ENCODE results near the gene CCR9. TPM values are rescaled to one million over a fixed set of nuclear protein-coding genes. Genes with fewer than 3 reads are reported as not detected.

CCR9 gene
- total RNA-seq, 2 experiments from 2014 or later = 0.32 TPM; not detected in 1

- Histone ChIP-seq H3K4me2 (ENCODE audit: low read length) (no peak overlapping the region), H2AFZ (ENCODE audit: low read length) (no peak overlapping the region), H3K4me1 (ENCODE audit: insufficient read depth, low read length, poor library complexity, severe bottlenecking) (peaks cover 15% of the 10 kb centered on the region), H3K79me2 (ENCODE audit: insufficient read depth, low read depth, low read length) (no peaks in the 10 kb centered on the region), H3K4me3 (ENCODE audit: low read depth, low read length, poor library complexity, severe bottlenecking) (no peak overlapping the region), H3K36me3 (ENCODE audit: insufficient read depth, low read length) (no peaks in the 10 kb centered on the region), H3K9me3 (ENCODE audit: low read length) (0 out of 2 replicates have a peak, but pooled peaks cover 5% of the 10 kb centered on the region), H3K27ac (ENCODE audit: low read depth, low read length, poor library complexity, severe bottlenecking) (no peak overlapping the region), H4K20me1 (ENCODE audit: insufficient read depth, low read length) (no peaks in the 10 kb centered on the region), H3K9me2 (ENCODE audit: insufficient read depth, low read length) (no peaks in the 10 kb centered on the region)
- intact Hi-C loops (cut with micrococcal nuclease; ENCODE audit: unreplicated experiment) = no loop called here
- DNase-seq (ENCODE audit: low spot score) = no peak
- BruUV-seq (replicated peaks) = no TSS peak
- POLR2A ChIA-PET = interaction anchor here (1.0 kb wide), 1 partner anchor 17 kb away, joined by 3 read pairs; no protein-coding TSS in a partner anchor
- TF ChIP-seq EZH2phosphoT487 (IDR thresholded peaks at IDR 0.05; ENCODE audit: borderline replicate concordance, low read depth, low read length) = no peak
- no peak for TF ChIP-seq CTCF (conservative IDR thresholded peaks at IDR 0.05; ENCODE audit: low read length)
- CTCF ChIA-PET (ENCODE audit: unreplicated experiment) = no interaction called here
Observed at GRCh38 chr3:45887759-45888511, 1.6 kb downstream of the CCR9 start.

- H2AFZ ChIP-seq (ENCODE audit: low read length) = peak overlapping the region; percentile 6; the same call in 1 of the 2 replicates
- no peaks in the 10 kb centered on the region for H4K20me1 ChIP-seq (ENCODE audit: insufficient read depth, low read length)
- TF ChIP-seq EZH2phosphoT487 (IDR thresholded peaks at IDR 0.05; ENCODE audit: borderline replicate concordance, low read depth, low read length) = no peak
- TF ChIP-seq CTCF (conservative IDR thresholded peaks at IDR 0.05; ENCODE audit: low read length) = no peak
- intact Hi-C loops (cut with micrococcal nuclease; ENCODE audit: unreplicated experiment) = no loop called here
- ChIA-PET CTCF (ENCODE audit: unreplicated experiment) (no interaction called here), POLR2A (interaction anchor here (0.6 to 0.9 kb wide), 2 partner anchors 27 to 656 kb away, joined by 3 to 4 read pairs; no protein-coding TSS in a partner anchor)
- BruUV-seq (replicated peaks) = no TSS peak
- H3K4me1 ChIP-seq (ENCODE audit: insufficient read depth, low read length, poor library complexity, severe bottlenecking) = peaks cover 15% of the 10 kb centered on the region
- peak overlapping the region; percentile 22 for H3K4me2 ChIP-seq (ENCODE audit: low read length)
- H3K27ac ChIP-seq (ENCODE audit: low read depth, low read length, poor library complexity, severe bottlenecking) = peak overlapping the region; percentile 18
- H3K9me3 ChIP-seq (ENCODE audit: low read length) = 0 out of 2 replicates have a peak, but pooled peaks cover 5% of the 10 kb centered on the region
- peak; percentile 47 for DNase-seq (ENCODE audit: low spot score)
- no peaks in the 10 kb centered on the region for H3K79me2 ChIP-seq (ENCODE audit: insufficient read depth, low read depth, low read length)
- H3K9me2 ChIP-seq (ENCODE audit: insufficient read depth, low read length) = no peaks in the 10 kb centered on the region
- no peak overlapping the region for H3K4me3 ChIP-seq (ENCODE audit: low read depth, low read length, poor library complexity, severe bottlenecking)
- H3K36me3 ChIP-seq (ENCODE audit: insufficient read depth, low read length) = no peaks in the 10 kb centered on the region
Observed at GRCh38 chr3:45889337-45889736, 3.0 kb downstream of the CCR9 start.

DNA sequence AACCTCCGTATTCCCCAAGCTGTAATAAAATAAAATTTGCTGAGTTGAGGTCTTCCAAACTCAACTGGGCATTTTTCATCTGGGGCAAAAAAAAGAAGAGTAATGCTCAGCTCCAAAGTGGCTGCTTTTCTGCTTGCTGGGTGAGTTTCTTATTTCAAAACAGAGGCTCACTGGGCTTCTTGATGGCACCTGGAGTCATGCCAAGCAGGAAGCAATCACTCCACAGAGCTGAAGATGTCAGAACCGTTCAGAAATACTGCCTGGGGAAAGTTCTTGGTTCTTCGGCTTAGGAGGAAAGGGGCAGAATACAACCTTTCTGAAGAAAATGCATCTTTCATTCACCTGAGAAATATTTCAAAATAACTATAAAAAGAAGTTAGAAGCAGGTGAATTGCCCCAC, 4.1 kb downstream of the CCR9 start:
- Histone ChIP-seq H3K36me3 (ENCODE audit: insufficient read depth, low read length) (no peaks in the 10 kb centered on the region), H3K27ac (ENCODE audit: low read depth, low read length, poor library complexity, severe bottlenecking) (no peak overlapping the region), H3K79me2 (ENCODE audit: insufficient read depth, low read depth, low read length) (no peaks in the 10 kb centered on the region), H4K20me1 (ENCODE audit: insufficient read depth, low read length) (no peaks in the 10 kb centered on the region), H3K4me2 (ENCODE audit: low read length) (peak overlapping the region; percentile 53), H3K9me3 (ENCODE audit: low read length) (0 out of 2 replicates have a peak, but pooled peaks cover 5% of the 10 kb centered on the region), H3K4me1 (ENCODE audit: insufficient read depth, low read length, poor library complexity, severe bottlenecking) (peaks cover 15% of the 10 kb centered on the region), H2AFZ (ENCODE audit: low read length) (peak overlapping the region; percentile 86), H3K9me2 (ENCODE audit: insufficient read depth, low read length) (no peaks in the 10 kb centered on the region), H3K4me3 (ENCODE audit: low read depth, low read length, poor library complexity, severe bottlenecking) (peak overlapping the region; percentile 16)
- ChIA-PET CTCF (ENCODE audit: unreplicated experiment) (no interaction called here), POLR2A (interaction anchor here (0.5 to 1.0 kb wide), 3 partner anchors 9 to 295 kb away, joined by 3 read pairs; no protein-coding TSS in a partner anchor)
- TF ChIP-seq EZH2phosphoT487 (IDR thresholded peaks at IDR 0.05; ENCODE audit: borderline replicate concordance, low read depth, low read length) = no peak
- no peak for TF ChIP-seq CTCF (conservative IDR thresholded peaks at IDR 0.05; ENCODE audit: low read length)
- peak; percentile 25 for DNase-seq (ENCODE audit: low spot score)
- BruUV-seq (replicated peaks) = no TSS peak
- intact Hi-C loops (cut with micrococcal nuclease; ENCODE audit: unreplicated experiment) = no loop called here

All from OCI-LY7 (cell line).